Left lung (tissue), 10 donors: ENCODE data around the gene ITGA1. TPM values are rescaled to one million over a fixed set of nuclear protein-coding genes. Genes with fewer than 3 reads are reported as not detected.

Experiments used
- ATAC-seq: fragments of 200-7000 bp; cut with Tn5 transposase; one replicate; pipeline ENCODE4 v1.9.1; 2020; ENCODE audit warnings: moderate library complexity
- DNase-seq, 4 donors: peaks; one replicate each; pipeline ENCODE4 v3.0.0-alpha.2; 2013 to 2020
- H3K27ac ChIP-seq, 2 donors: fragments of 200-600 bp; sonication (generic) in 1 of 2; one replicate each; pipeline versions ENCODE4 v1.5.0 to v1.8.0; 2020 to 2021
- H3K27me3 ChIP-seq, 2 donors: fragments of 200-600 bp; sonication (generic) in 1 of 2; one replicate each; pipeline versions ENCODE4 v1.5.0 to v1.8.0; 2020 to 2021
- H3K36me3 ChIP-seq, 2 donors: fragments of 200-600 bp; sonication (generic) in 1 of 2; one replicate each; pipeline versions ENCODE4 v1.5.0 to v1.8.0; 2020 to 2021
- H3K4me1 ChIP-seq, 2 donors: fragments of 200-600 bp; one replicate each; pipeline ENCODE4 v1.8.0; 2021
- H3K4me3 ChIP-seq, 2 donors: fragments of 200-600 bp; sonication (generic) in 1 of 2; one replicate each; pipeline versions ENCODE4 v1.5.0 to v1.8.0; 2020 to 2021; ENCODE audit warnings: mild to moderate bottlenecking in 1 of 2
- H3K9me3 ChIP-seq, 2 donors: fragments of 200-600 bp; sonication (generic) in 1 of 2; one replicate each; pipeline versions ENCODE4 v1.5.0 to v1.8.0; 2020 to 2021
- intact Hi-C, 2 donors: fragments of 100-400 bp; cut with DNase I; formaldehyde crosslinking; loops; one replicate each; pipeline versions ENCODE4 v1.11.2 to v1.14.2; 2022
- polyA plus RNA-seq, 6 donors: library from polyadenylated mRNA; unstranded; fragments of 120-200 nt; gene quantifications; one replicate each; pipeline ENCODE4 v1.2.1, GENCODE V29; 2013; ENCODE audit not compliant: insufficient read length in 6 of 6
- total RNA-seq, 2 donors: library from RNA; stranded (reverse); fragmentation: NEBNext Ultra II Directional; extraction: Animal tissue kit (Norgen Biotek cat#: 25700); gene quantifications; one replicate each; pipeline ENCODE4 v1.2.1, GENCODE V29; 2021
- TF ChIP-seq, protein P1 (sequence below), 2 donors: fragments of 200-600 bp; sonication (generic) in 1 of 2; IDR thresholded peaks; one replicate each; pipeline versions ENCODE4 v1.5.0 to v1.8.0; 2021; ENCODE audit warnings: antibody characterized with exemption in 2 of 2
- donor health status: DM: no; HTN: yes; CAD: no.
- donor health status: DM: no; HTN: no; CAD: no.

The ITGA1 gene
- total and polyA plus RNA-seq, 8 donors: 67.8 to 127 (median 88.2) TPM

- Histone ChIP-seq H3K27me3 (no peaks in the 10 kb centered on the region), H3K4me3 (no peak overlapping the region), H3K36me3 (no peaks in the 10 kb centered on the region), H3K4me1 (peaks cover 0 to 12% of the 10 kb centered on the region in 2 donors), H3K27ac (no peak overlapping the region), H3K9me3 (no peaks in the 10 kb centered on the region)
- no peak for ATAC-seq
- intact Hi-C loops: no loop called here
- TF ChIP-seq, protein P1, sequence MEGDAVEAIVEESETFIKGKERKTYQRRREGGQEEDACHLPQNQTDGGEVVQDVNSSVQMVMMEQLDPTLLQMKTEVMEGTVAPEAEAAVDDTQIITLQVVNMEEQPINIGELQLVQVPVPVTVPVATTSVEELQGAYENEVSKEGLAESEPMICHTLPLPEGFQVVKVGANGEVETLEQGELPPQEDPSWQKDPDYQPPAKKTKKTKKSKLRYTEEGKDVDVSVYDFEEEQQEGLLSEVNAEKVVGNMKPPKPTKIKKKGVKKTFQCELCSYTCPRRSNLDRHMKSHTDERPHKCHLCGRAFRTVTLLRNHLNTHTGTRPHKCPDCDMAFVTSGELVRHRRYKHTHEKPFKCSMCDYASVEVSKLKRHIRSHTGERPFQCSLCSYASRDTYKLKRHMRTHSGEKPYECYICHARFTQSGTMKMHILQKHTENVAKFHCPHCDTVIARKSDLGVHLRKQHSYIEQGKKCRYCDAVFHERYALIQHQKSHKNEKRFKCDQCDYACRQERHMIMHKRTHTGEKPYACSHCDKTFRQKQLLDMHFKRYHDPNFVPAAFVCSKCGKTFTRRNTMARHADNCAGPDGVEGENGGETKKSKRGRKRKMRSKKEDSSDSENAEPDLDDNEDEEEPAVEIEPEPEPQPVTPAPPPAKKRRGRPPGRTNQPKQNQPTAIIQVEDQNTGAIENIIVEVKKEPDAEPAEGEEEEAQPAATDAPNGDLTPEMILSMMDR (IDR thresholded peaks at IDR 0.05): no peak
- DNase-seq: no peak
Observed at GRCh38 chr5:52868417-52868816, 80.7 kb downstream of the ITGA1 start.

- DNase-seq: no peak
- TF ChIP-seq, protein P1 (IDR thresholded peaks at IDR 0.05): no peak
- H3K36me3 ChIP-seq: no peaks in the 10 kb centered on the region
Observed at GRCh38 chr5:52869391-52869790, 81.7 kb downstream of the ITGA1 start.

GRCh38 chr5:52870448-52870847 is 82.7 kb downstream of the ITGA1 start:
- Histone ChIP-seq H3K27ac (no peak overlapping the region), H3K4me1 (no peaks in the 10 kb centered on the region), H3K36me3 (no peaks in the 10 kb centered on the region), H3K9me3 (no peaks in the 10 kb centered on the region), H3K27me3 (no peaks in the 10 kb centered on the region), H3K4me3 (no peak overlapping the region)
- DNase-seq (no peak), ATAC-seq (no peak)
- intact Hi-C loops: no loop called here
- TF ChIP-seq, protein P1 (IDR thresholded peaks at IDR 0.05): no peak

More at GRCh38 chr5:52869391-52869790, 81.7 kb downstream of the ITGA1 start:
- H3K27ac ChIP-seq: no peak overlapping the region
- ATAC-seq: no peak
- peaks cover 0 to 3% of the 10 kb centered on the region in 2 donors for H3K4me1 ChIP-seq
- H3K27me3 ChIP-seq: no peaks in the 10 kb centered on the region
- intact Hi-C loops: no loop called here
- no peaks in the 10 kb centered on the region for H3K9me3 ChIP-seq
- no peak overlapping the region for H3K4me3 ChIP-seq

DNA sequence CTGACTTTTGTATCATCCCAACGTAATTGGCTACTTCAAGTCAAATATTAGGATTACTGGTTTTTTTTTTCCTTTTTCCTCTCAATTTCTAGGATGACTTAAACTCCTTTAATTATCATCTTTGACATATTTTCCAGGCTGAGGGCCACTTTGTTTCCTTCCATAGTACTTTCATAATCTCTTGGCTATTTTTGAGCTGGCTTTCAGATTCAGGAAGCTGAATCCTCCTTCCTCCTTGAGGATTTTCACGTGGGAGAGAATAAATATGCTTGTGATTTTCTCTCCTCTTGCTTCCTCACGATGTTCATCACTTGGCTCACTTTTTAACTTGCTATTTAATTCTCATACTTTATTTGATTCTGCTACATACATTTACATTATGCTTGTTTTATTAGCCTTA is 88.1 kb downstream of the ITGA1 start:
- H3K36me3 ChIP-seq: no peaks in the 10 kb centered on the region
- no peak for ATAC-seq
- no peaks in the 10 kb centered on the region for H3K4me1 ChIP-seq
- intact Hi-C loops: no loop called here
- no peaks in the 10 kb centered on the region for H3K9me3 ChIP-seq
- H3K4me3 ChIP-seq: no peak overlapping the region
- DNase-seq: no peak
- TF ChIP-seq, protein P1 (IDR thresholded peaks at IDR 0.05): no peak
- no peaks in the 10 kb centered on the region for H3K27me3 ChIP-seq
- H3K27ac ChIP-seq: no peak overlapping the region

DNA sequence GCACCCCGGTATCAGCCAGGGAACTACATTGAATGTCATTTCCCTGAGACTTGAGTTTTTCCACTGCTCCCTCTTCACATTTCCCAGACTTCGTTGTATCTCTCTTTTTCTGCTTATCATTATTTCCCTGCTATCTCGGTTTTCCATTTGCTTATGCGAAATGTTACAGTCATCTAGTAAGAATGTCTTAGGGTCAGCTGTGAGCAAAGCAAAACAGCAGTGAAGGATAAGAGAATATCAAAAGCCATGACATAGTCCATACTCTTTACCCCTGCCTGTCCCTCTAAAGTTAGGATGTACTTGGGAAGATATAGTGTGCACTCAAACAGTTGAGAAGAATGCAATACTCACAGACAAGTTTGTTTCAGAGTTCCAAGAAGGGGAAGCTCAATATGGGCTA is 88.7 kb downstream of the ITGA1 start:
- H3K4me1 ChIP-seq: no peaks in the 10 kb centered on the region
- ATAC-seq: no peak
- H3K36me3 ChIP-seq: no peaks in the 10 kb centered on the region
- TF ChIP-seq, protein P1 (IDR thresholded peaks at IDR 0.05): no peak
- no peaks in the 10 kb centered on the region for H3K27me3 ChIP-seq
- H3K4me3 ChIP-seq: no peak overlapping the region
- H3K9me3 ChIP-seq: no peaks in the 10 kb centered on the region
- intact Hi-C loops: no loop called here
- no peak for DNase-seq
- no peak overlapping the region for H3K27ac ChIP-seq
